HepG2 (cell line): Measurements from ENCODE around the gene CD79A. TPM values are rescaled to one million over a fixed set of nuclear protein-coding genes. Genes with fewer than 3 reads are reported as not detected.

Source experiments
- ARHGAP35 ChIP-seq: sonication (generic); formaldehyde crosslinking; IDR thresholded peaks from 2 replicates; pipeline ENCODE4 v1.9.0; 2022; ENCODE audit warnings: mild to moderate bottlenecking, inconsistent platforms, moderate library complexity, missing genetic modification reagents, borderline replicate concordance
- ATF7-NPFF ChIP-seq: sonication (generic); formaldehyde crosslinking; IDR thresholded peaks from 2 replicates; pipeline ENCODE4 v1.8.1; 2023; ENCODE audit warnings: mild to moderate bottlenecking, low read depth, missing genetic modification reagents, moderate library complexity
- CHD2 ChIP-seq: IDR thresholded peaks from 2 replicates; pipeline ENCODE4 v1.6.1; 2011; ENCODE audit warnings: low read depth, low read length, improper control_type of control experiment
- CSRNP2 ChIP-seq: sonication (generic); formaldehyde crosslinking; conservative IDR thresholded peaks from 2 replicates; pipeline ENCODE4 v1.8.0; 2022; ENCODE audit warnings: low read depth, missing genetic modification reagents
- HMGA1 ChIP-seq: sonication (generic); formaldehyde crosslinking; conservative IDR thresholded peaks from 2 replicates; pipeline ENCODE4 v1.4.0; 2020; ENCODE audit warnings: missing genetic modification reagents
- HNRNPLL ChIP-seq: fragments of 200-400 bp; formaldehyde crosslinking; IDR thresholded peaks from 2 replicates; pipeline ENCODE4 v1.6.1; 2017; ENCODE audit warnings: mild to moderate bottlenecking, low read depth, low read length; ENCODE audit not compliant: poor library complexity, severe bottlenecking
- NONO ChIP-seq, 2 experiments: fragments of 450-650 bp in 1 of 2; sonication (generic) in 1 of 2; formaldehyde crosslinking in 1 of 2; IDR thresholded peaks in 1 of 2; conservative IDR thresholded peaks in 1 of 2; 2 replicates each; pipeline versions ENCODE4 v1.6.1 to v1.8.0; 2017 to 2022; ENCODE audit warnings: mild to moderate bottlenecking in 1 of 2, missing genetic modification reagents in 1 of 2, moderate library complexity in 1 of 2
- NR2C2 ChIP-seq: sonication (generic); formaldehyde crosslinking; IDR thresholded peaks from 2 replicates; pipeline ENCODE4 v1.4.0; 2020; ENCODE audit warnings: missing genetic modification reagents, mild to moderate bottlenecking, moderate library complexity, borderline replicate concordance
- POLR2AphosphoS5 ChIP-seq: IDR thresholded peaks from 2 replicates; pipeline ENCODE4 v1.6.1; 2012; ENCODE audit warnings: low read depth, low read length
- SAP130 ChIP-seq: IDR thresholded peaks from 2 replicates; pipeline ENCODE4 v1.6.1; 2016; ENCODE audit warnings: low read depth
- SNAPC2 ChIP-seq: sonication (generic); formaldehyde crosslinking; IDR thresholded peaks from 2 replicates; pipeline ENCODE4 v1.8.1; 2022; ENCODE audit warnings: mild to moderate bottlenecking, missing genetic modification reagents
- SRSF1 ChIP-seq: fragments of 200-400 bp; formaldehyde crosslinking; optimal IDR thresholded peaks from 2 replicates; pipeline ENCODE3; 2017; ENCODE audit warnings: mild to moderate bottlenecking, low read depth, low read length, moderate library complexity
- TEF ChIP-seq: sonication (generic); formaldehyde crosslinking; IDR thresholded peaks from 2 replicates; pipeline ENCODE4 v1.5.0; 2020; ENCODE audit warnings: missing genetic modification reagents
- TIGD3 ChIP-seq: sonication (generic); formaldehyde crosslinking; IDR thresholded peaks from 2 replicates; pipeline ENCODE4 v1.5.1; 2020; ENCODE audit warnings: mild to moderate bottlenecking, missing genetic modification reagents, borderline replicate concordance
- TSC22D2 ChIP-seq: sonication (generic); formaldehyde crosslinking; IDR thresholded peaks from 2 replicates; pipeline ENCODE4 v1.5.1; 2020; ENCODE audit warnings: missing genetic modification reagents, mild to moderate bottlenecking, borderline replicate concordance
- YY1 ChIP-seq: IDR thresholded peaks from 2 replicates; pipeline ENCODE4 v1.6.1; 2011; ENCODE audit warnings: low read length, low read depth, moderate library complexity, mild to moderate bottlenecking; ENCODE audit not compliant: insufficient read depth, insufficient replicate concordance
- ZBTB1 ChIP-seq: sonication (generic); formaldehyde crosslinking; IDR thresholded peaks from 2 replicates; pipeline ENCODE4 v1.4.0; 2020; ENCODE audit warnings: missing genetic modification reagents, borderline replicate concordance
- ZBTB46 ChIP-seq: sonication (generic); formaldehyde crosslinking; IDR thresholded peaks from 2 replicates; pipeline ENCODE4 v1.4.0; 2020; ENCODE audit warnings: mild to moderate bottlenecking, missing genetic modification reagents, borderline replicate concordance
- ZNF264 ChIP-seq: sonication (generic); formaldehyde crosslinking; IDR thresholded peaks from 2 replicates; pipeline ENCODE4 v1.4.0; 2020; ENCODE audit warnings: missing genetic modification reagents
- ZNF44 ChIP-seq: sonication (generic); formaldehyde crosslinking; IDR thresholded peaks from 2 replicates; pipeline ENCODE4 v1.5.1; 2020; ENCODE audit warnings: mild to moderate bottlenecking, missing genetic modification reagents
- ZNF550 ChIP-seq: sonication (generic); formaldehyde crosslinking; IDR thresholded peaks from 2 replicates; pipeline ENCODE4 v1.4.0; 2020; ENCODE audit warnings: mild to moderate bottlenecking, missing genetic modification reagents, borderline replicate concordance
- ZNF784 ChIP-seq: sonication (generic); formaldehyde crosslinking; IDR thresholded peaks from 2 replicates; pipeline ENCODE4 v1.5.1; 2020; ENCODE audit warnings: missing genetic modification reagents, mild to moderate bottlenecking, borderline replicate concordance
- ZSCAN31 ChIP-seq: sonication (generic); formaldehyde crosslinking; IDR thresholded peaks from 2 replicates; pipeline ENCODE4 v1.5.0; 2020; ENCODE audit warnings: low read depth, mild to moderate bottlenecking, missing genetic modification reagents
- polyA plus RNA-seq, 8 experiments: library from polyadenylated mRNA; depleted of rRNA in 3 of 8; stranded (reverse) in 7 of 8; unstranded in 1 of 8; fragments of >200 nt; fragmentation: Illumina TruSeq in 4 of 8; extraction: Trizol in 4 of 8; gene quantifications; 2 replicates each; pipeline versions ENCODE4 v1.2.1 to v1.2.3, GENCODE V29; 2011 to 2016; ENCODE audit warnings: low read depth in 4 of 8, missing spikeins in 1 of 8, mixed read lengths in 1 of 8; ENCODE audit not compliant: insufficient read depth in 1 of 8
- total RNA-seq, 5 experiments: library from RNA; depleted of rRNA; stranded (reverse); fragments of >200 nt; fragmentation: Illumina TruSeq; extraction: Trizol; gene quantifications; 2 replicates each; pipeline ENCODE4 v1.2.3, GENCODE V29; 2016; ENCODE audit warnings: low read depth in 1 of 5

CD79A gene
- total and polyA plus RNA-seq, 2 of the 13 experiments (the other 11 are each of a cell fraction or from before 2014, with no cell fraction given), result 0.24 to 0.33 TPM

GRCh38 chr19:41904118-41904870, 27.2 kb downstream of the CD79A start (continued):
- TF ChIP-seq TSC22D2 (no peak), ZBTB46 (no peak), TEF (no peak), ATF7-NPFF (CRISPR knock-in tag) (no peak), CSRNP2 (no peak), ZNF264 (CRISPR knock-in tag) (no peak), SRSF1 (no peak), ZSCAN31 (no peak), ARHGAP35 (CRISPR knock-in tag) (no peak), NONO (IDR thresholded peaks at IDR 0.05) (no peak), NONO (CRISPR knock-in tag; conservative IDR thresholded peaks at IDR 0.05) (peak; percentile 40; the same call in 1 of the 2 replicates), ZBTB1 (CRISPR knock-in tag) (no peak), POLR2AphosphoS5 (no peak), NR2C2 (no peak), ZNF550 (CRISPR knock-in tag) (no peak), SNAPC2 (CRISPR knock-in tag) (no peak), YY1 (no peak), ZNF44 (CRISPR knock-in tag) (no peak), HNRNPLL (no peak), ZNF784 (no peak), TIGD3 (CRISPR knock-in tag) (no peak), HMGA1 (CRISPR knock-in tag) (no peak), CHD2 (no peak), SAP130 (peak; percentile 75)
